Airway epithelial cell (primary cell): Measurements from ENCODE around the gene MAN2C1. TPM values are rescaled to one million over a fixed set of nuclear protein-coding genes. Genes with fewer than 3 reads are reported as not detected.

ENCODE experiments used
- total RNA-seq: library from RNA; depleted of rRNA; stranded (reverse); fragments of >200 nt; gene quantifications from 2 replicates; pipeline ENCODE4 v1.2.3, GENCODE V29; 2015

The MAN2C1 gene
- 53.0 and 61.4 TPM in 2 replicates for total RNA-seq

GRCh38 chr15:75367913-75368688 lies at the start of gene MAN2C1:
Gene MAN2C1 (minus strand): TSS chr15:75368607. CDS start chr15:75368583, 24 bp downstream.

GRCh38 chr15:75346796-75347221 lies 21.6 kb downstream of the MAN2C1 start, which contains the start of gene NEIL1:
Gene NEIL1 (plus strand): TSS chr15:75347039. CDS start chr15:75348906, 1,867 bp downstream.

GRCh38 chr15:75335705-75336355 lies 32.6 kb downstream of the MAN2C1 start, which contains the start of gene COMMD4:
Gene COMMD4 (plus strand): TSS chr15:75336063. CDS start chr15:75336090, 27 bp downstream.

Other genes starting within 250 kb of the MAN2C1 start
- 11.6 and 14.9 TPM in 2 replicates for gene C15orf39, start 166.7 kb downstream of the MAN2C1 start, total RNA-seq
- gene GOLGA6C, start 110.3 kb downstream of the MAN2C1 start, total RNA-seq: not detected in 2 replicates
- gene GOLGA6D, start 85.8 kb downstream of the MAN2C1 start, total RNA-seq: not detected in 2 replicates
- 89.4 and 103 TPM in 2 replicates for gene COMMD4, start 32.5 kb downstream of the MAN2C1 start, total RNA-seq
- 11.1 and 12.4 TPM in 2 replicates for gene NEIL1, start 21.6 kb downstream of the MAN2C1 start, total RNA-seq
- gene SIN3A, start 83.1 kb upstream of the MAN2C1 start, total RNA-seq: 24.8 and 27.7 TPM in 2 replicates
- gene PTPN9, start 210.7 kb upstream of the MAN2C1 start, total RNA-seq: 10.1 and 18.0 TPM in 2 replicates